ENCODE results near the gene CDKAL1. TPM values are rescaled to one million over a fixed set of nuclear protein-coding genes. Genes with fewer than 3 reads are reported as not detected.

The CDKAL1 gene
- total and polyA plus RNA-seq, 4 donors = 2.0 to 12.9 (median 6.7) TPM

DNA sequence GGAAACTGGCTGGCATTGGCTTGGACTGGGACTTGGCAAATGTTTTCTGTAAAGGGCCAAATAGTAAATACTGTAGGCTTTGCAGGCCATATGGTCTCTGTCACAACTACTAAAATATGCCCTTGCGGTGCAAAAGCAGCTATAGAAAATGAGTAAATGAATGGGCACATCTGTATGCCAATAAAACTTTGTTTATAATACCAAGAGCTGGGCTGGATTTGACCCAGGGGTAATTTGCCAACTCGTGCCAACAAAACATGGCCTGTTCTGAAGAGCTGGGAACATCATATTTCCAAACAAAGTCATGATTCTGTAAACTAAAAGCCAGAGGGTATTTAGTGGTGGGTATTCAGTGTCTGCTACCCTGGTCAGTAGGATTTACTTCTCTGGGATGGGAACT is 739.2 kb downstream of the CDKAL1 start:
- no peaks in the 10 kb centered on the region for H3K36me3 ChIP-seq (ENCODE audit: control insufficient read depth in 4 of 4, insufficient read depth in 3 of 4, low read depth in 1 of 4, low read length in 3 of 4)
- no peak overlapping the region for H3K4me3 ChIP-seq (ENCODE audit: low read depth in 1 of 3, low read length in 3 of 3)
- H3K27me3 ChIP-seq (ENCODE audit: control insufficient read depth in 4 of 4, insufficient read depth in 4 of 4, low read length in 3 of 4) = no peaks in the 10 kb centered on the region
- no peaks in the 10 kb centered on the region for H3K4me1 ChIP-seq (ENCODE audit: control insufficient read depth in 4 of 4, insufficient read depth in 4 of 4, low read length in 3 of 4)
- WGBS = 83% methylated on average over 2 of the region's 2 CpGs
- H3K9me3 ChIP-seq (ENCODE audit: control insufficient read depth in 4 of 4, low read length in 3 of 4) = peaks cover 0 to 4% (median 1%) of the 10 kb centered on the region in 4 donors
- no peak overlapping the region for H3K9ac ChIP-seq (ENCODE audit: low read depth in 1 of 2, low read length in 2 of 2)
- TF ChIP-seq YY1 (IDR thresholded peaks at IDR 0.05) = no peak
- TF ChIP-seq HNF4A (conservative IDR thresholded peaks at IDR 0.05) = no peak
- TF ChIP-seq, protein P1, sequence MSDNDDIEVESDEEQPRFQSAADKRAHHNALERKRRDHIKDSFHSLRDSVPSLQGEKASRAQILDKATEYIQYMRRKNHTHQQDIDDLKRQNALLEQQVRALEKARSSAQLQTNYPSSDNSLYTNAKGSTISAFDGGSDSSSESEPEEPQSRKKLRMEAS (IDR thresholded peaks at IDR 0.05) = no peak
- no peak for TF ChIP-seq JUND (IDR thresholded peaks at IDR 0.05)
- TF ChIP-seq SP1 (IDR thresholded peaks at IDR 0.05) = no peak
- no peak for TF ChIP-seq RAD21 (IDR thresholded peaks at IDR 0.05)
- TF ChIP-seq HNF4G (IDR thresholded peaks at IDR 0.05) = no peak
- no peak for TF ChIP-seq FOXA1 (IDR thresholded peaks at IDR 0.05)
- no peak for TF ChIP-seq GABPA (IDR thresholded peaks at IDR 0.05 in 1 of 2, conservative IDR thresholded peaks at IDR 0.05 in 1 of 2)
- TF ChIP-seq NR2F2 (IDR thresholded peaks at IDR 0.05) = no peak
- TF ChIP-seq, protein P2, sequence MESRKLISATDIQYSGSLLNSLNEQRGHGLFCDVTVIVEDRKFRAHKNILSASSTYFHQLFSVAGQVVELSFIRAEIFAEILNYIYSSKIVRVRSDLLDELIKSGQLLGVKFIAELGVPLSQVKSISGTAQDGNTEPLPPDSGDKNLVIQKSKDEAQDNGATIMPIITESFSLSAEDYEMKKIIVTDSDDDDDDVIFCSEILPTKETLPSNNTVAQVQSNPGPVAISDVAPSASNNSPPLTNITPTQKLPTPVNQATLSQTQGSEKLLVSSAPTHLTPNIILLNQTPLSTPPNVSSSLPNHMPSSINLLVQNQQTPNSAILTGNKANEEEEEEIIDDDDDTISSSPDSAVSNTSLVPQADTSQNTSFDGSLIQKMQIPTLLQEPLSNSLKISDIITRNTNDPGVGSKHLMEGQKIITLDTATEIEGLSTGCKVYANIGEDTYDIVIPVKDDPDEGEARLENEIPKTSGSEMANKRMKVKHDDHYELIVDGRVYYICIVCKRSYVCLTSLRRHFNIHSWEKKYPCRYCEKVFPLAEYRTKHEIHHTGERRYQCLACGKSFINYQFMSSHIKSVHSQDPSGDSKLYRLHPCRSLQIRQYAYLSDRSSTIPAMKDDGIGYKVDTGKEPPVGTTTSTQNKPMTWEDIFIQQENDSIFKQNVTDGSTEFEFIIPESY (IDR thresholded peaks at IDR 0.05) = no peak
- TF ChIP-seq, protein P3, sequence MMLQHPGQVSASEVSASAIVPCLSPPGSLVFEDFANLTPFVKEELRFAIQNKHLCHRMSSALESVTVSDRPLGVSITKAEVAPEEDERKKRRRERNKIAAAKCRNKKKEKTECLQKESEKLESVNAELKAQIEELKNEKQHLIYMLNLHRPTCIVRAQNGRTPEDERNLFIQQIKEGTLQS (IDR thresholded peaks at IDR 0.05) = no peak
- TF ChIP-seq, protein P4, sequence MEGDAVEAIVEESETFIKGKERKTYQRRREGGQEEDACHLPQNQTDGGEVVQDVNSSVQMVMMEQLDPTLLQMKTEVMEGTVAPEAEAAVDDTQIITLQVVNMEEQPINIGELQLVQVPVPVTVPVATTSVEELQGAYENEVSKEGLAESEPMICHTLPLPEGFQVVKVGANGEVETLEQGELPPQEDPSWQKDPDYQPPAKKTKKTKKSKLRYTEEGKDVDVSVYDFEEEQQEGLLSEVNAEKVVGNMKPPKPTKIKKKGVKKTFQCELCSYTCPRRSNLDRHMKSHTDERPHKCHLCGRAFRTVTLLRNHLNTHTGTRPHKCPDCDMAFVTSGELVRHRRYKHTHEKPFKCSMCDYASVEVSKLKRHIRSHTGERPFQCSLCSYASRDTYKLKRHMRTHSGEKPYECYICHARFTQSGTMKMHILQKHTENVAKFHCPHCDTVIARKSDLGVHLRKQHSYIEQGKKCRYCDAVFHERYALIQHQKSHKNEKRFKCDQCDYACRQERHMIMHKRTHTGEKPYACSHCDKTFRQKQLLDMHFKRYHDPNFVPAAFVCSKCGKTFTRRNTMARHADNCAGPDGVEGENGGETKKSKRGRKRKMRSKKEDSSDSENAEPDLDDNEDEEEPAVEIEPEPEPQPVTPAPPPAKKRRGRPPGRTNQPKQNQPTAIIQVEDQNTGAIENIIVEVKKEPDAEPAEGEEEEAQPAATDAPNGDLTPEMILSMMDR (IDR thresholded peaks at IDR 0.05; ENCODE audit: low read depth, low read length, missing input control) = no peak
- TF ChIP-seq RXRA (IDR thresholded peaks at IDR 0.05) = no peak
- H3K27ac ChIP-seq (ENCODE audit: low read depth in 1 of 2, low read length in 2 of 2) = no peak overlapping the region
- no peak for DNase-seq (ENCODE audit: low spot score)

DNA sequence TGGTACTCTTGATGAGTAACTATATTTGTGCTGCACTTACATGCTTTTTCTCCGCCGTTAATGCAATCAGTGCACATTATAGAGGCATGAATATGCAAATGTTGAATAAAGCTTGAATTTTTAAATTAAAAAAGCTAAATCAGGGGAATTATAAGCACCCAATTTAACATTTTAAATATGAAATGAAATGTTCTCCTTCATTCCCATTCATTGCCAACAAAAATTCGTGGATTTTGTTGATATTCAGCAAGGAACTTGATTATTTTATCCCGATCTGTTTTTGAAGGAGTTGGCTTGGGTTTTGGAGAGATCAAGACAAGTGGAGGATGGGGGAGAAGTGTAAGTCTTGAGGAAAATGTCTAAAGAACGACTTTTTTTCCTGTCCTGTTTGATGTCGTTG is 740.6 kb downstream of the CDKAL1 start:
- Histone ChIP-seq H3K9ac (ENCODE audit: low read depth in 1 of 2, low read length in 2 of 2) (no peak overlapping the region), H3K4me1 (ENCODE audit: control insufficient read depth in 4 of 4, insufficient read depth in 4 of 4, low read length in 3 of 4) (no peaks in the 10 kb centered on the region), H3K9me3 (ENCODE audit: control insufficient read depth in 4 of 4, low read length in 3 of 4) (peaks cover 0 to 4% (median under 1%) of the 10 kb centered on the region in 4 donors), H3K36me3 (ENCODE audit: control insufficient read depth in 4 of 4, insufficient read depth in 3 of 4, low read depth in 1 of 4, low read length in 3 of 4) (no peaks in the 10 kb centered on the region), H3K27me3 (ENCODE audit: control insufficient read depth in 4 of 4, insufficient read depth in 4 of 4, low read length in 3 of 4) (no peaks in the 10 kb centered on the region), H3K27ac (ENCODE audit: low read depth in 1 of 2, low read length in 2 of 2) (no peak overlapping the region), H3K4me3 (ENCODE audit: low read depth in 1 of 3, low read length in 3 of 3) (no peak overlapping the region)
- WGBS = 84% methylated on average over 6 of the region's 6 CpGs
- TF ChIP-seq HNF4G (IDR thresholded peaks at IDR 0.05) = no peak
- TF ChIP-seq RAD21 (IDR thresholded peaks at IDR 0.05) = no peak
- TF ChIP-seq SP1 (IDR thresholded peaks at IDR 0.05) = no peak
- no peak for TF ChIP-seq FOXA2 (IDR thresholded peaks at IDR 0.05)
- no peak for TF ChIP-seq TAF1 (conservative IDR thresholded peaks at IDR 0.05)
- TF ChIP-seq, protein P2 (IDR thresholded peaks at IDR 0.05) = no peak
- TF ChIP-seq, protein P1 (IDR thresholded peaks at IDR 0.05) = no peak
- TF ChIP-seq FOXA1 (IDR thresholded peaks at IDR 0.05) = no peak
- no peak for TF ChIP-seq NR2F2 (IDR thresholded peaks at IDR 0.05)
- TF ChIP-seq JUND (IDR thresholded peaks at IDR 0.05) = no peak
- no peak for TF ChIP-seq HNF4A (conservative IDR thresholded peaks at IDR 0.05)
- TF ChIP-seq RXRA (IDR thresholded peaks at IDR 0.05) = no peak
- no peak for TF ChIP-seq YY1 (IDR thresholded peaks at IDR 0.05)
- no peak for TF ChIP-seq GABPA (IDR thresholded peaks at IDR 0.05 in 1 of 2, conservative IDR thresholded peaks at IDR 0.05 in 1 of 2)
- DNase-seq (ENCODE audit: low spot score) = no peak

All from liver (tissue), 9 donors.